HPDE6-E6E7 (cell line): ENCODE data around the gene ANKH.

Experiments
- DNase-seq: peaks from one replicate; pipeline ENCODE4 v3.0.0; 2011; ENCODE audit warnings: missing footprints; ENCODE audit errors: extremely low spot score

ANKH gene

GRCh38 chr5:14664270-14665100 lies 207.1 kb downstream of the ANKH start, which contains the start of gene OTULIN:
Gene OTULIN (plus strand): TSS chr5:14664718. CDS start chr5:14664826, 108 bp downstream.
- peak; percentile 85 for DNase-seq

DNA sequence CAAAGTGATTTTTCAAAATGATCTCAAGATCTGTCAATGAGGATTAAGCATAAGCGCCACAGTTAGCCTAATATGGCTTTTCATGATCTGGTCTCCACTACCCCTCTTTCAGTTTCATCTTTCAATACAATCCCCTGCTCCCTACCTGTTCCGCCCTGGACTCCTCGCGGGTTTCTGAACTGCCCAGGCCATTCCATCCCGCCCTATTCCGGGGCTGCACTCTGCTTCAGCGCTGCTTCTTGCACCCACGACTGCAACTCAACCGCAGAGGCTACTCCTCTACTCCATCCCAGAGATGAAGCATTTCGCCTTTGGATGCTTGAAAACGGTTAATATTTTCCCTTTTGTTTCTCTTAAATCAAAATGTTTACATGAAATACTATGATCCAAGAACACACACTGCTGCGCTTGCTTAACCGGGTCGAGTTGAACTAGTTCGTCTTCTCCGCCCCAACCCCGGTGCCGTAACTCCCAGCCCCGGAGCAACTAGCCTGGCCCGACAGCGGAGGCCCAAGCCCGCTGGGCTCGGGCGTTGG lies 207.8 kb downstream of the ANKH start:
- DNase-seq: no peak

- DNase-seq: no peak
These were observed 208.8 kb downstream of the ANKH start for GRCh38 chr5:14662721-14663260.

GRCh38 chr5:14660833-14661232 lies 210.7 kb downstream of the ANKH start:
- DNase-seq: no peak

- DNase-seq: no peak
These were observed 211.6 kb downstream of the ANKH start for GRCh38 chr5:14659821-14660607.

DNA sequence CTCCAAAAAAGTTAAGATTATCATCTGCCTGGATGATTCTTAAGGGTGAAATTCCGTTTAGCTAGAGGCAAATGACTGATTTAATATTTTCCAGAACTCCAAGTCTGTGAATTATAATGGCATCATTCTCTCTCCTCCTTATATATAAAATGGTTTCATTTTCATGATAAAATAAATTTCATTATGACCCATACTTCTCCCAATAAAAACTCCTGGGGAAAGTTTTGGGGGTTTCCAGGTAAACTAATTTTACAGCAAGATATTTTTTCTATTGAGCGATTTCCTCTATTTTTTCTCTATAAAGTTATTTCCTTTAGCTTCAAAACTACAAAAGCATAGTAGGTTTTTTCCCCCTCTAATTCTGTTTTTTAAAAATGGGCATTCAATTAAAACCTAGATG lies 214.7 kb downstream of the ANKH start:
- DNase-seq: no peak

DNA sequence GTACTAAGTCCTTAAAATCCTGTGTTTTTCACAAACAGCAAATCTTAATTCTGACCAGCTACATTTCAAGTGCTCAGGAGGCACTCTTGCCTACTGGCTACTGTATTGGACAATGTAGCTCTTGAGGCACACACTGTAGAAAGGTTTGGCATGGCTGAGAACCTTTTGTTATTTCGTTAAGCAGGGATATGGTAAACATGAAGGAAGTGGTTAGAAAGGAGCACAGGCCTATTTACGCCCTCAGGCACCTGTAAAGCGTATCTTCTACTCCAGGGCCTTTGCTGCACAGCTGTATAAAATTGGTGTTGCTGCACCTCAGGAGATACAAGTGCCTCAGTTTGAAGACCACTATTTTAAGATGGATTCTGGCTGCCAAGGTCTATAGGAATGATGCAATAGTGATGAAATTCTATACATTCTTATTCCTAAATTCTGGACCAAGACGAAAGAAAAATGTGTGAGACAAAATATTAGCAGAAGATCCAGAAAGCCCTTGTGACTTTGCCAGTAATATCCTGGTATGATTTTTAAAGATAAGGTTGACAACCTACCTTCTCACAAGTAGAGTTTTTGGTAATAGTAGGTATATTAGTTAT lies 216.3 kb downstream of the ANKH start:
- no peak for DNase-seq
